Measurements from ENCODE around the gene BOK.

The BOK gene

DNA sequence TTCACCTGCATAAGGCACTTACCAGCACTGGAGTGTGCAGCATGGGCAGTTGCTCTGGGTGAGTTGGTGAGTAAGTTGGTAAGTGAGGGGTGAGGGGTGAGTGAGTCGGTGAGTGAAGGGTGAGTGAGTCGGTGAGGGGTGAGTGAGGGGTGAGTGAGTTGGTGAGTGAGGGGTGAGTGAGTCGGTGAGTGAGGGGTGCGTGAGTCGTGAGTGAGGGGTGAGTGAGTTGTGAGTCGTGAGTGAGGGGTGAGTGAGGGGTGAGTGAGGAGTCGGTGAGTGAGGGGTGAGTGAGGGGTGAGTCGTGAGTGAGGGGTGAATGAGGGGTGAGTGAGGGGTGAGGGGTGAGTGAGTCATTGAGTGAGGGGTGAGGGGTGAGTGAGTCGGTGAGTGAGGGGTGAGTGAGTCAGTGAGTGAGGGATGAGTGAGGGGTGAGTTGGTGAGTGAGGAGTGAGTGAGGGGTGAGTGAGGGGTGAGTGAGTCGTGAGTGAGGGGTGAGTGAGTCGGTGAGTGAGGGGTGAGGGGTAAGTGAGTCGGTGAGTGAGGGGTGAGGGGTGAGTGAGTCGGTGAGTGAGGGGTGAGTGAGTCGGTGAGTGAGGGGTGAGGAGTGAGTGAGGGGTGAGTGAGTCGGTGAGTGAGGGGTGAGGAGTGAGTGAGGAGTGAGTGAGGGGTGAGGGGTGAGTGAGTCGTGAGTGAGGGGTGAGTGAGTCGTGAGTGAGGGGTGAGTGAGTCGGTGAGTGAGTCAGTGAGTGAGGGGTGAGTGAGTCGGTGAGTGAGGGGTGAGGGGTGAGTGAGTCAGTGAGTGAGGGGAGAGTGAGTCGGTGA lies 61.3 kb downstream of the BOK start:
- Histone ChIP-seq H3K36me3 (ENCODE audit: control insufficient read depth in 2 of 2, insufficient read depth in 2 of 2, low read length in 2 of 2) (peaks cover 7% of the 10 kb centered on the region in 2 donors), H3K9ac (ENCODE audit: low read depth in 1 of 2, low read length in 2 of 2) (no peak overlapping the region), H3K27ac (ENCODE audit: low read depth in 2 of 2, low read length in 2 of 2) (no peak overlapping the region), H3K4me3 (ENCODE audit: low read length in 2 of 2) (no peak overlapping the region), H3K4me1 (ENCODE audit: control insufficient read depth in 2 of 2, insufficient read depth in 2 of 2, low read length in 2 of 2) (peaks cover 7 to 9% of the 10 kb centered on the region in 2 donors), H3K27me3 (ENCODE audit: control insufficient read depth in 2 of 2, insufficient read depth in 2 of 2, low read length in 2 of 2) (no peaks in the 10 kb centered on the region), H3K9me3 (ENCODE audit: control insufficient read depth in 2 of 2, low read length in 2 of 2) (no peaks in the 10 kb centered on the region)

GRCh38 chr2:241620419-241620769 lies 61.8 kb downstream of the BOK start:
- Histone ChIP-seq H3K4me1 (ENCODE audit: control insufficient read depth in 2 of 2, insufficient read depth in 2 of 2, low read length in 2 of 2) (peaks cover 7 to 9% of the 10 kb centered on the region in 2 donors), H3K9me3 (ENCODE audit: control insufficient read depth in 2 of 2, low read length in 2 of 2) (no peaks in the 10 kb centered on the region), H3K27ac (ENCODE audit: low read depth in 2 of 2, low read length in 2 of 2) (no peak overlapping the region), H3K27me3 (ENCODE audit: control insufficient read depth in 2 of 2, insufficient read depth in 2 of 2, low read length in 2 of 2) (no peaks in the 10 kb centered on the region), H3K9ac (ENCODE audit: low read depth in 1 of 2, low read length in 2 of 2) (no peak overlapping the region), H3K36me3 (ENCODE audit: control insufficient read depth in 2 of 2, insufficient read depth in 2 of 2, low read length in 2 of 2) (peaks cover 7% of the 10 kb centered on the region in 2 donors), H3K4me3 (ENCODE audit: low read length in 2 of 2) (no peak overlapping the region)
